ENCODE measurements around the gene ATP7A. TPM values are rescaled to one million over a fixed set of nuclear protein-coding genes. Genes with fewer than 3 reads are reported as not detected.

Gene ATP7A
- total and polyA plus RNA-seq, 2 donors (not counting 1 experiment from before 2014, with no cell fraction given) = 2.7 to 12.4 TPM

- H3K4me1 ChIP-seq (ENCODE audit: control insufficient read depth in 2 of 2, insufficient read depth in 2 of 2, low read length in 2 of 2) = no peaks in the 10 kb centered on the region
- H3K4me3 Mint-ChIP-seq = no peak overlapping the region
- H3K27ac Mint-ChIP-seq = no peak overlapping the region
- no peak overlapping the region for H3K9ac ChIP-seq (ENCODE audit: low read length)
- H3K27me3 ChIP-seq (replicated peaks in 1 of 4; ENCODE audit: control extremely low read depth in 1 of 4, control insufficient read depth in 3 of 4, insufficient read depth in 4 of 4, low read length in 3 of 4) = no peaks in the 10 kb centered on the region
- H4K20me1 ChIP-seq (ENCODE audit: control insufficient read depth, insufficient read depth, low read length, poor library complexity, severe bottlenecking) = no peaks in the 10 kb centered on the region
- H3K27ac ChIP-seq (ENCODE audit: low read length in 2 of 2) = no peak overlapping the region
- TF ChIP-seq EZH2 (IDR thresholded peaks at IDR 0.05; ENCODE audit: borderline replicate concordance, insufficient read depth, low read depth, low read length, poor library complexity, severe bottlenecking) = no peak
- TF ChIP-seq CTCF (IDR thresholded peaks at IDR 0.05) = no peak
- ATAC-seq (ENCODE audit: low read depth) = no peak
- DNase-seq = no peak
- H3K4me3 ChIP-seq (ENCODE audit: control extremely low read depth in 1 of 5, extremely low read depth in 1 of 5, insufficient read depth in 1 of 5, low read depth in 2 of 5, low read length in 4 of 5) = no peak overlapping the region
- no peaks in the 10 kb centered on the region for H3K9me3 ChIP-seq (ENCODE audit: control extremely low read depth in 1 of 3, control insufficient read depth in 2 of 3, insufficient read depth in 1 of 3, low read length in 2 of 3)
- ChIA-PET CTCF (no interaction called here), POLR2A (no interaction called here)
- H3K27me3 Mint-ChIP-seq = no peaks in the 10 kb centered on the region
- intact Hi-C loops (cut with micrococcal nuclease) = no loop called here
- peaks cover 3% of the 10 kb centered on the region for H3K79me2 ChIP-seq (ENCODE audit: control insufficient read depth, insufficient read depth, low read length)
- H3K4me2 ChIP-seq (replicated peaks; ENCODE audit: low read depth, low read length, poor library complexity, severe bottlenecking) = no peak overlapping the region
- H3K9me3 Mint-ChIP-seq (ENCODE audit: insufficient read depth) = no peaks in the 10 kb centered on the region
- H3K4me1 Mint-ChIP-seq = no peaks in the 10 kb centered on the region
- no CpG with 5 or more reads among the region's 1 CpG for WGBS (ENCODE audit: insufficient coverage)
- H3K36me3 ChIP-seq (replicated peaks in 1 of 2; ENCODE audit: control extremely low read depth in 1 of 2, control insufficient read depth in 1 of 2, extremely low read depth in 1 of 2, insufficient read depth in 2 of 2, low read length in 1 of 2) = no peaks in the 10 kb centered on the region
- H2AFZ ChIP-seq (ENCODE audit: insufficient read depth, low read depth, low read length, poor library complexity, severe bottlenecking) = no peak overlapping the region
Measured at GRCh38 chrX:77935886-77936285, 25.4 kb downstream of the ATP7A start.

- no peak overlapping the region for H3K4me2 ChIP-seq (replicated peaks; ENCODE audit: low read depth, low read length, poor library complexity, severe bottlenecking)
- no peaks in the 10 kb centered on the region for H4K20me1 ChIP-seq (ENCODE audit: control insufficient read depth, insufficient read depth, low read length, poor library complexity, severe bottlenecking)
- DNase-seq (no peak), ATAC-seq (ENCODE audit: low read depth) (no peak)
- ChIA-PET POLR2A (no interaction called here), CTCF (no interaction called here)
- no peaks in the 10 kb centered on the region for H3K36me3 ChIP-seq (replicated peaks in 1 of 2; ENCODE audit: control extremely low read depth in 1 of 2, control insufficient read depth in 1 of 2, extremely low read depth in 1 of 2, insufficient read depth in 2 of 2, low read length in 1 of 2)
- H3K4me1 ChIP-seq (ENCODE audit: control insufficient read depth in 2 of 2, insufficient read depth in 2 of 2, low read length in 2 of 2) = no peaks in the 10 kb centered on the region
- Mint-ChIP-seq H3K4me1 (no peaks in the 10 kb centered on the region), H3K27me3 (no peaks in the 10 kb centered on the region), H3K4me3 (no peak overlapping the region), H3K27ac (no peak overlapping the region), H3K9me3 (ENCODE audit: insufficient read depth) (no peaks in the 10 kb centered on the region)
- peaks cover 3% of the 10 kb centered on the region for H3K79me2 ChIP-seq (ENCODE audit: control insufficient read depth, insufficient read depth, low read length)
- H3K27ac ChIP-seq (ENCODE audit: low read length in 2 of 2) = no peak overlapping the region
- TF ChIP-seq CTCF (IDR thresholded peaks at IDR 0.05) (no peak), EZH2 (IDR thresholded peaks at IDR 0.05; ENCODE audit: borderline replicate concordance, insufficient read depth, low read depth, low read length, poor library complexity, severe bottlenecking) (no peak)
- no peaks in the 10 kb centered on the region for H3K9me3 ChIP-seq (ENCODE audit: control extremely low read depth in 1 of 3, control insufficient read depth in 2 of 3, insufficient read depth in 1 of 3, low read length in 2 of 3)
- H2AFZ ChIP-seq (ENCODE audit: insufficient read depth, low read depth, low read length, poor library complexity, severe bottlenecking) = no peak overlapping the region
- H3K4me3 ChIP-seq (ENCODE audit: control extremely low read depth in 1 of 5, extremely low read depth in 1 of 5, insufficient read depth in 1 of 5, low read depth in 2 of 5, low read length in 4 of 5) = no peak overlapping the region
- H3K27me3 ChIP-seq (replicated peaks in 1 of 4; ENCODE audit: control extremely low read depth in 1 of 4, control insufficient read depth in 3 of 4, insufficient read depth in 4 of 4, low read length in 3 of 4) = no peaks in the 10 kb centered on the region
- intact Hi-C loops (cut with micrococcal nuclease) = no loop called here
- no peak overlapping the region for H3K9ac ChIP-seq (ENCODE audit: low read length)
Measured at GRCh38 chrX:77936299-77936698, 25.8 kb downstream of the ATP7A start.

All from B cell (primary cell).